Endothelial cell of umbilical vein (primary cell): ENCODE measurements around the gene RECK. TPM values are rescaled to one million over a fixed set of nuclear protein-coding genes. Genes with fewer than 3 reads are reported as not detected.

Experiments used
- BruUV-seq: library from RNA; stranded (reverse); fragments of 400-500 nt; replicated peaks from 2 replicates; lab custom pipeline; 2021; lab: Mats Ljungman, UMichigan
- CTCF ChIA-PET: fragments of 300-600, 350-600 bp; sonication (Branson Sonifier 250); formaldehyde crosslinking; loops from one replicate; lab custom pipeline; 2021; ENCODE audit warnings: antibody characterized with exemption, inconsistent platforms; lab: Charles Lee
- POLR2A ChIA-PET: fragments of 300-600, 350-600 bp; sonication (Branson Sonifier 250); formaldehyde crosslinking; loops from one replicate; lab custom pipeline; 2021; ENCODE audit warnings: antibody characterized with exemption, inconsistent platforms; lab: Charles Lee
- DNase-seq: peaks from one replicate; pipeline ENCODE4 v3.0.0-alpha.2; 2011; ENCODE audit warnings: low read depth, low spot score
- FAIRE-seq: peaks from 2 replicates; lab custom pipeline; 2011; peaks lifted over from hg19 to GRCh38; lab: Jason Lieb, UNC
- H2AFZ ChIP-seq: 2 replicates; pipeline ENCODE4 v1.6.0; 2012; ENCODE audit warnings: low read depth, low read length, control low read depth, inconsistent platforms
- H3K27ac ChIP-seq: 2 replicates; pipeline ENCODE4 v1.5.1; 2011; ENCODE audit warnings: low read depth, mild to moderate bottlenecking, control low read depth, low read length, moderate library complexity; ENCODE audit not compliant: insufficient read depth
- H3K27me3 ChIP-seq, 2 experiments: 2 replicates each; pipeline versions ENCODE4 v1.6.0 to v1.6.1; 2011; ENCODE audit warnings: low read length in 2 of 2, mixed read lengths in 1 of 2; ENCODE audit not compliant: control insufficient read depth in 2 of 2, insufficient read depth in 2 of 2
- H3K36me3 ChIP-seq, 2 experiments: 2 replicates in 1 of 2; 3 replicates in 1 of 2; pipeline ENCODE4 v1.5.1; 2011; ENCODE audit warnings: low read length in 2 of 2, mild to moderate bottlenecking in 1 of 2, moderate library complexity in 1 of 2; ENCODE audit not compliant: control insufficient read depth in 2 of 2, insufficient read depth in 2 of 2; ENCODE audit errors: extremely low read depth in 1 of 2
- H3K4me1 ChIP-seq: 3 replicates; pipeline ENCODE4 v1.5.1; 2011; ENCODE audit warnings: mild to moderate bottlenecking, low read length; ENCODE audit not compliant: control insufficient read depth, insufficient read depth; ENCODE audit errors: extremely low read depth
- H3K4me2 ChIP-seq: 2 replicates; pipeline ENCODE4 v1.6.1; 2011; ENCODE audit warnings: low read length, control low read depth, mixed read lengths; ENCODE audit not compliant: insufficient read depth
- H3K4me3 ChIP-seq, 3 experiments: fragments of 200-600 bp in 1 of 3; sonication (generic), shearing (Covaris generic) in 1 of 3; replicated peaks in 1 of 3; 2 replicates each; pipeline ENCODE4 v1.5.1; 2011 to 2016; ENCODE audit warnings: control low read depth in 3 of 3, low read length in 3 of 3, mild to moderate bottlenecking in 2 of 3, inconsistent platforms in 1 of 3, low read depth in 1 of 3, moderate library complexity in 1 of 3; ENCODE audit not compliant: insufficient read depth in 1 of 3
- H3K79me2 ChIP-seq: 2 replicates; pipeline ENCODE4 v1.6.0; 2012; ENCODE audit warnings: low read length, inconsistent platforms; ENCODE audit not compliant: control insufficient read depth, insufficient read depth
- H3K9ac ChIP-seq: replicated peaks from 2 replicates; pipeline ENCODE3; 2011; ENCODE audit warnings: low read length, control low read depth; ENCODE audit not compliant: insufficient read depth; ENCODE audit errors: extremely low read depth
- H3K9me1 ChIP-seq: replicated peaks from 3 replicates; pipeline ENCODE4 v1.6.0; 2011; ENCODE audit warnings: mild to moderate bottlenecking, low read length; ENCODE audit not compliant: control insufficient read depth, insufficient read depth; ENCODE audit errors: extremely low read depth
- H3K9me3 ChIP-seq: replicated peaks from 2 replicates; pipeline ENCODE4 v1.5.1; 2012; ENCODE audit warnings: low read length, inconsistent platforms; ENCODE audit not compliant: control insufficient read depth, insufficient read depth
- H4K20me1 ChIP-seq: replicated peaks from 2 replicates; pipeline ENCODE3; 2011; ENCODE audit warnings: mild to moderate bottlenecking, low read length; ENCODE audit not compliant: control insufficient read depth, insufficient read depth; ENCODE audit errors: extremely low read depth
- EZH2 ChIP-seq: IDR thresholded peaks from 2 replicates; pipeline ENCODE4 v1.6.1; 2012; ENCODE audit warnings: borderline replicate concordance, low read depth, mild to moderate bottlenecking, moderate library complexity, low read length, inconsistent platforms; ENCODE audit not compliant: severe bottlenecking
- FOS ChIP-seq: IDR thresholded peaks from 2 replicates; pipeline ENCODE4 v1.6.1; 2011; ENCODE audit warnings: mild to moderate bottlenecking, low read length, moderate library complexity, borderline replicate concordance; ENCODE audit not compliant: insufficient read depth
- GATA2 ChIP-seq: IDR thresholded peaks from 2 replicates; pipeline ENCODE4 v1.7.0; 2011; ENCODE audit warnings: low read depth, mild to moderate bottlenecking, moderate library complexity, mixed read lengths, low read length; ENCODE audit not compliant: insufficient read length, insufficient read depth
- JUN ChIP-seq: IDR thresholded peaks from 2 replicates; pipeline ENCODE4 v1.6.1; 2011; ENCODE audit warnings: borderline replicate concordance, low read depth; ENCODE audit not compliant: insufficient read length, insufficient read depth
- MAX ChIP-seq: IDR thresholded peaks from 2 replicates; pipeline ENCODE4 v1.6.1; 2011; ENCODE audit not compliant: insufficient read depth, insufficient read length
- MYC ChIP-seq: IDR thresholded peaks from one replicate; pipeline ENCODE4 v1.6.1; 2011; ENCODE audit warnings: mild to moderate bottlenecking, low read depth, low read length
- POLR2A ChIP-seq: IDR thresholded peaks from 2 replicates; pipeline ENCODE4 v1.6.1; 2012; ENCODE audit warnings: low read depth, mild to moderate bottlenecking, control low read depth, low read length
- POLR2AphosphoS5 ChIP-seq: IDR thresholded peaks from 2 replicates; pipeline ENCODE4 v1.6.1; 2012; ENCODE audit warnings: low read depth, mild to moderate bottlenecking, control low read depth, low read length, moderate library complexity; ENCODE audit not compliant: insufficient read depth
- dilution Hi-C: fragments of 300-500 bp; cut with MboI; formaldehyde crosslinking; loops from one replicate; pipeline ENCODE4 v1.15.0; 2019; ENCODE audit warnings: low sequenced_read_pairs; ENCODE audit not compliant: extremely low pct_ligation_motif_present
- intact Hi-C: fragments of 100-400 bp; cut with micrococcal nuclease; formaldehyde crosslinking; loops from one replicate; pipeline ENCODE4 v1.10.0; 2022
- polyA plus RNA-seq, 4 experiments: library from polyadenylated mRNA; depleted of rRNA in 3 of 4; stranded (reverse) in 3 of 4; unstranded in 1 of 4; fragments of >200 nt; gene quantifications; 2 replicates each; pipeline versions ENCODE4 v1.2.1 to v1.2.3, GENCODE V29; 2011 to 2012; ENCODE audit warnings: missing spikeins in 1 of 4
- total RNA-seq: library from RNA; stranded (reverse); gene quantifications from 2 replicates; pipeline ENCODE4 v1.2.3, GENCODE V29; 2021
- TF ChIP-seq, protein P1 (sequence below), 2 donors: IDR thresholded peaks; 1 replicate in 1 of 2; 2 replicates in 1 of 2; pipeline ENCODE4 v1.5.1; 2011; ENCODE audit warnings: low read length in 2 of 2, mild to moderate bottlenecking in 2 of 2, moderate library complexity in 2 of 2, control low read depth in 1 of 2, inconsistent platforms in 1 of 2, low read depth in 1 of 2; ENCODE audit not compliant: insufficient read depth in 1 of 2; ENCODE audit errors: extremely low read depth in 1 of 2

Gene RECK
- total and polyA plus RNA-seq, 2 donors (not counting 3 experiments of a cell fraction or from before 2014, with no cell fraction given), result 12.0 to 14.1 TPM

DNA sequence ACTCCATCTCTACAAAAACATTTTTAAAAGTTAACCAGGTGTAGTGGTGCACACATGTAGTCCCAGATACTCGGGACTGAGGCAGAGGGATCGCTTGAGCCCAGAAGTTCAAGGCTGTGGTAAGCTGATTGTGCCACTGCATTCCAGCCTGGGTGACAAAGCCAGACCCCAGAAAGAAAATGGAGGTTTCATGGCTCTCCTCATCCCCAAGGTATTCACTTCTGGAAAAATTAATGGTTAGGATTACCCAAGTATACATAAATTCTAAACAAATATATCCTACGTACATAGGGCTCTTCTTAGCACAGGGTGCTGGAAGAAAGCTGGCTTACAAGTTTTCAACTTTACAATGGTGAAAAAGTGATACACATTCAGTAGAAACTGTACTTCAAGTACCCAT lies 18.6 kb upstream of the RECK start:
- Histone ChIP-seq H3K36me3 (no peaks in the 10 kb centered on the region), H3K27ac (no peak overlapping the region), H3K27me3 (no peaks in the 10 kb centered on the region), H3K79me2 (no peaks in the 10 kb centered on the region), H2AFZ (no peak overlapping the region), H3K9me1 (no peaks in the 10 kb centered on the region), H3K4me1 (no peaks in the 10 kb centered on the region), H4K20me1 (no peaks in the 10 kb centered on the region), H3K4me2 (no peak overlapping the region), H3K9ac (no peak overlapping the region), H3K9me3 (no peaks in the 10 kb centered on the region), H3K4me3 (no peak overlapping the region)
- ChIA-PET POLR2A (no interaction called here), CTCF (interaction anchor here (0.6 to 1.5 kb wide), 2 partner anchors 47 to 63 kb away, joined by 3 to 11 read pairs; no protein-coding TSS in a partner anchor)
- no TSS peak for BruUV-seq
- DNase-seq, result no peak
- intact Hi-C loops (no loop called here), dilution Hi-C loops (no loop called here)
- no peak for TF ChIP-seq FOS
- no peak for TF ChIP-seq POLR2AphosphoS5
- TF ChIP-seq MAX, result no peak
- TF ChIP-seq EZH2, result no peak
- TF ChIP-seq MYC, result no peak
- TF ChIP-seq POLR2A, result no peak
- TF ChIP-seq, protein P1, sequence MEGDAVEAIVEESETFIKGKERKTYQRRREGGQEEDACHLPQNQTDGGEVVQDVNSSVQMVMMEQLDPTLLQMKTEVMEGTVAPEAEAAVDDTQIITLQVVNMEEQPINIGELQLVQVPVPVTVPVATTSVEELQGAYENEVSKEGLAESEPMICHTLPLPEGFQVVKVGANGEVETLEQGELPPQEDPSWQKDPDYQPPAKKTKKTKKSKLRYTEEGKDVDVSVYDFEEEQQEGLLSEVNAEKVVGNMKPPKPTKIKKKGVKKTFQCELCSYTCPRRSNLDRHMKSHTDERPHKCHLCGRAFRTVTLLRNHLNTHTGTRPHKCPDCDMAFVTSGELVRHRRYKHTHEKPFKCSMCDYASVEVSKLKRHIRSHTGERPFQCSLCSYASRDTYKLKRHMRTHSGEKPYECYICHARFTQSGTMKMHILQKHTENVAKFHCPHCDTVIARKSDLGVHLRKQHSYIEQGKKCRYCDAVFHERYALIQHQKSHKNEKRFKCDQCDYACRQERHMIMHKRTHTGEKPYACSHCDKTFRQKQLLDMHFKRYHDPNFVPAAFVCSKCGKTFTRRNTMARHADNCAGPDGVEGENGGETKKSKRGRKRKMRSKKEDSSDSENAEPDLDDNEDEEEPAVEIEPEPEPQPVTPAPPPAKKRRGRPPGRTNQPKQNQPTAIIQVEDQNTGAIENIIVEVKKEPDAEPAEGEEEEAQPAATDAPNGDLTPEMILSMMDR (IDR thresholded peaks at IDR 0.05; ENCODE audit: extremely low read depth in 1 of 2, insufficient read depth in 1 of 2, low read depth in 1 of 2, low read length in 2 of 2), result no peak
- TF ChIP-seq JUN, result no peak
- TF ChIP-seq GATA2, result no peak
- no peak for FAIRE-seq
